NCI-H2196 treated with DMSO at 0.1 percent for 48 hours (cell line): Measurements from ENCODE around the gene CALD1.

Experiments used
- DNase-seq: peaks from one replicate; lab custom pipeline; 2025; ENCODE audit not compliant: unreplicated experiment; lab: John Stamatoyannopoulos, UW

Gene CALD1

GRCh38 chr7:134920026-134920753, 140.8 kb downstream of the CALD1 start:
- DNase-seq = no peak

DNA sequence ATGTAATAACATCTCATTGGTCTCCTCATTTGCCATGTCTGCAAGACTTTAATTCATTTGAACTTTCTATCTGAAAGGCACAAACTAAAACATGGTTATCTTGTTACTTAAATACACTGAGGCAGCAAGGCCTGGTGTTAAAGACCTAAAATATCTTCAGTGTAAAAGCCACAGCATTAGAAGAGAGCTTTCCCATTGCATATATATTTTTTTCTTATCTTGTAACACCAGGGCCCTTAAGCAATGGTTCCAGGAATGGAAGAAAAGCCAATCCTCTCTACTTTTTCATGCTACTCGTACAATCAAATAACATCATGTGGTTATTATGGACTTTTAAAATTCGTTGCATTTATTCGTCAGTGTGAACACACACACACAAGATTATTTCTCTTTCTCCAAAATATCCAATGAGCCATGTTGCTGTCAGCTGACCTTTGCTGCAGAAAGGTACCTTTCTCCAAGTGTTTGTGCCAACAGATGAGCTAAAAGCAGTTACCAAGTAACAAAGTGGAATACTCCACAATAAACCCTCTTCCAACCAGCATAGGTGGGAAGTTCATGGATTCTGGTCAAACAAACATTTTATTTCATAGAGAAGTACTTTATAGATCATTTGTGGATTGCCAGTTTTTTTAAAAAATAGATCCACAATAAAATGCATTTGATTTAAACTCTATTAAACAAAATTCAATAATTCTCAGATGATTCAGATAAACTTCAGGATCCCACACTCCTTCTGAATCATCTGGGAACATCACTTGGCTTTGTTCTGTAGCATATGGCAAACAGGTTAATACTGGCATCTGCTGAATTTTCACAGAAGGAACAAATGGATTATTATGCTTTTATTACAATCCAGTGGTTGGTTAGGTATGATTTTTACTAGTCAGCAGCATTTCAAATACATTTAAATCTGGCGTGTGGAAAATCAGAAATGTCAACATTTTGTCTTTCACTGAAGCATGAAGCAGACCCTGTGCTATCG, 143.6 kb downstream of the CALD1 start:
- DNase-seq = no peak

- no peak for DNase-seq
These were observed 146.3 kb downstream of the CALD1 start for GRCh38 chr7:134925766-134926165.

GRCh38 chr7:134926396-134926795, 147.0 kb downstream of the CALD1 start:
- DNase-seq = no peak

DNA sequence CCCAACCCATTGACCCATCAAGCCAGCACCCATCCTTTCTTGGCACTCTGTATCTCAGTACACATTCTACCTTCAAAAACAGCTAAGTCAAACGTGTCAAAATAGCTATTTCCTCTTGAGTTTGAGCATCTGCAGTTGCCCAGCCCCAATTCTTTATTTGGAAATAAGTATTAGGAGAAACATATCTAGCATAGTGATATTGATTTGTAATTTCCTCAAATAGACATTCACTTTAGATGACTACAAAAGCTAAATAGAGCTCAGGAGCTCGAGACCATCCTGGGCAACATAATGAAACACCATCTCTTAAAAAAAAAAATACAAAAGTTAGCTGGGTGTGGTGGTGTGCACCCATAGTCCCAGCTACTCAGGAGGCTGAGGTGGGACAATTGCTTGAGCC, 147.6 kb downstream of the CALD1 start:
- DNase-seq = no peak

GRCh38 chr7:134927723-134928122, 148.3 kb downstream of the CALD1 start:
- no peak for DNase-seq

GRCh38 chr7:134928554-134928953, 149.1 kb downstream of the CALD1 start:
- DNase-seq = no peak

DNA sequence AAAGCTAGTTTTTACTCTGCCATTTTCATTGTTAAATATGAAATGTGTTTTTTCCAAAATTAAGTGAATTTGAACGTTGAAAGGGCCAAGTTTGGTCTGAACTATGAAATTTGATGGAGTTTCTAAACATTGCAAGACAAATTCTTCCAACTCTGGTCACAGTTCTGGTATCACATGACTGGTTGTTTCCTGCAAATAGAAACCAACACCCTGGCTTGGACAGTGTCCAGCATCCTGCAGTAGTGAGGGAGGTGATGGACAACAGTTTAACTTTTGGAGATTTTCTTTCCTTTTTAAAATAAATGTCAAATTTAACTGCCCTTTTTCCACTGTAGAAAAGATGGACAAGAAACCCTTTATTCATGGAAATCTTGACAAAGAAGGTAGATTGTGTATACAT, 152.1 kb downstream of the CALD1 start:
- no peak for DNase-seq

- DNase-seq = no peak
These were observed 153.4 kb downstream of the CALD1 start for GRCh38 chr7:134932707-134933370.

GRCh38 chr7:134933460-134934068, 154.1 kb downstream of the CALD1 start:
- no peak for DNase-seq

DNA sequence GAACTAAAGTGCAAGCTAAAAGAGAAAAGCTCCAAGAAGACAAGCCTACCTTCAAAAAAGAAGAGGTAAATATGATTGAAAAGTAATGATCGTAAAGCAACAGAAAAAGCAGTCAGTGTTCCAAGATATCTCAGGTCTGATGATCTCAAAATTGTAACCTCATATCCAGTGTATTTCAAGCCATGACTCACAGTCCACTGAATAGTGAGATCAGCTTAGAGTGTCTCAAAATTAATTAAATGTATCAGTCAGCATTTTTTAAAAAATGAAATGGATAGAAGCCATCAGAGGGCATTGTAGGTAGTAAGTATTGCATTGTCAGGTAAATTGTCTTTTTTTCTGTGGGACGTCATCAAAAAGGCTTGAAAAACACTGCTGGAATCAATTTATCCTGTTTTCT, 156.3 kb downstream of the CALD1 start:
- DNase-seq = no peak

GRCh38 chr7:134936893-134937510, 157.6 kb downstream of the CALD1 start:
- DNase-seq = no peak

GRCh38 chr7:134938141-134938540, 158.7 kb downstream of the CALD1 start:
- DNase-seq = no peak

- DNase-seq = no peak
These were observed 159.7 kb downstream of the CALD1 start for GRCh38 chr7:134939136-134939535.

DNA sequence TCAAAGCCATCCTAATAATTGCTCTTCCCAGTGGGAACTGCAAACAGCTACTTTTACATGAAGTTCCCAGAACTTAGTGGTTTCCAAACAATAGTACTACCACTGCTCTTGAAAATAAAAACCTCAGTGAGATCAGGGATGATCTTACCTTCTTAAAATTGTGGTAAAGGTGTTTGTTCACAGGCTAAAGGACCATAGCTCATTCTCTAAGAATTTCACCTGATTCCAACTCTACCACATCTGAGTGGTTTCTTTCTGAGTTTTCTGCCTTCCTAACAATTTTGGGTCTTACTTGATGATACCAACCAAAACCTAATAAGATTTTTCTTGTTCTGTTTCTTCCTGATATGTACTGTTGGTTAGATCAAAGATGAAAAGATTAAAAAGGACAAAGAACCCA, 161.3 kb downstream of the CALD1 start:
- no peak for DNase-seq

DNA sequence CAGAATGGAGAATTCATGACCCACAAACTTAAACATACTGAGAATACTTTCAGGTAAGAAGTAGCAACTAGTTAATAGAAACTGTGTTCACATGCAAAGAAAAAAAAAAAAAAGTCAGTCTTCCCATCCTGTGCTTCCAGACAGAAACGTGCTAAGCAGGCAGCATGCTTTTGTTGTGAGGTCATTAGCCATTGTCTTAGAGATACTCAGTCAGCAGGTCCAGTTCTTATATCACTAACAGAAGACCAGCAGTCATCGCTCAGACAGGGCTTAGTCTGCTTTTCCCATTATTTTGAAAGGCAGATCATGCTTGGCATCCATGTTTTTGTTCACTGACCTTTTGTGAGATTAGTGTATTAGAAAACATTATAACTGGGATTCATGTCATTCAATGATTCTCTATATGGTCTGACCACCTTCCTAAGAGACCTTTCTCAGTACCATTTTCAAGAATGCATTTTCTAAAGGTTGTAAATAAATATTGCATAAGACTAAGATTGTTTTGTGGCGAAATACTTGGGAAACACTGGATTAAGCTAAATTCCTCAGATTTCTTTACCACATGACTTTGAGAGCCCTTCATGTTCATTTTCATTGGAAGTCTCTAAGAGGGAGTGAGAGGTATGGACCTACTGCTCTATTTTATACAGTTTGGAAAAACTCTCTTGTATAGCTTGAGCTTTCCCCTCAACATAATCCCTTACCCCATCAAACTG, 161.9 kb downstream of the CALD1 start:
- no peak for DNase-seq

DNA sequence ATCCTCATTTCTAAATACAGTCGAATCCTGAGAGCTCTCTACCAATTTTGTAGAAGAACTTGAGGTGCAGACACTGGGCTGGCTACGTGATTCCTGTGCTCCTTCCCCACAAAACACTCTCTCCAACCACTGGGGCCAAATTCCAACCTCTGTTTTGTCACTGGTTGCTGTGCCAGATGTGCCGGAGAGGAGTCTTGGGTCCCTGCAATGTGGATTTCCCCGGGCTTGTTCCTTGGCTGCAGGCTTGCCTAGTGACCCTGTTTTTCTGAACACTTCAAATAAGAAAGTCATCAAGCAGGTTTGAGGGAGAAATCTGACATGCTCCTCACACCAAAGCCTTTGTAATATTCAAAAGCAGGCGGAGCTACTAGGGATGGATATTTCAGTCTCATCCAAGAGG, 162.5 kb downstream of the CALD1 start:
- no peak for DNase-seq

DNA sequence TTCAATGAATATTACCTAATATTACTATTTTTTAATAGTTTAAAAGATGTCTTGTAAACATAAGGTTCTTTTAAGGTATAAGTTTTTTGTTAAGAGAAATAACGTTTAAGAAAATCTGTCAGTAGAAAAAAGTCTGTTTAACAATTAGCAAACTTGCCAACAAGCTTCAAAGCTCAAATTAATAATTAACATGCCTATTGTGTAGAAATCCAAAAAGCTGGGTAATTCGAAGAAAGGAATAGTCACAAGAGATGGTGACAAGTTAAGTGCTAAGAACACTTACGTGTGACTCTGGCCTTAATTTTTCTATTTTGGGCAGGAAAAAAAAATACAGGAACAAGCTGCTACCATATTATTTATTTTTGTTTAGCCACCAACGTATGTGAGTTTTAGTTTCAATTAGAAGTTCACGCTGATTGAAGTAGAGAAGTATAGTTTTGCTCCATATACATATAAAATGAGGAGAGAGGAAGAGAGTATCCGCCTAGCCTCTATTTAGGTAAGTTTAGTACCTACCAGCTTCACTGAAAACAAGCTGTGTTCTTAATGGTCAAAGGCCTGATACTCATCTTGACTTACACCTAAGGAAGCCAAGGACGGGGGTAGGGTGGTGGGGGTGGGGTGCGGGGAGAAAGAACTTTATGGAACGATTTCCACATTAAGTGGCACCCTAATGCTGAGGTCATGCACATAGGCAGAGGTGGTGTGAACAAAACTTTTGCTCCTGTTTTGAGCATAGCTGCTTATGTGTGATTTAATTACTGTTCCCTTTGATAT, 163.4 kb downstream of the CALD1 start:
- DNase-seq = no peak

- no peak for DNase-seq
These were observed 164.5 kb downstream of the CALD1 start for GRCh38 chr7:134943785-134944400.
